Tongue (tissue), 3 donors: Measurements from ENCODE around the gene GVQW3. TPM values are rescaled to one million over a fixed set of nuclear protein-coding genes. Genes with fewer than 3 reads are reported as not detected.

Experiments
- DNase-seq: peaks from one replicate; pipeline ENCODE4 v3.0.0-alpha.2; 2015
- small RNA-seq: library from RNA; depleted of rRNA; stranded (forward); fragments of <200 nt; gene quantifications from one replicate; pipeline ENCODE3, GENCODE V24; 2014; ENCODE audit warnings: low replicate concordance
- total RNA-seq: library from RNA; depleted of rRNA; stranded (reverse); fragments of >200 nt; gene quantifications from one replicate; pipeline ENCODE4 v1.2.3, GENCODE V29; 2014

GVQW3 gene
- total RNA-seq, 1 donor from 2014 or later, result 3.8 TPM

GRCh38 chr11:76445121-76446084, 64.3 kb downstream of the GVQW3 start:
- peak; percentile 91 for DNase-seq

DNA sequence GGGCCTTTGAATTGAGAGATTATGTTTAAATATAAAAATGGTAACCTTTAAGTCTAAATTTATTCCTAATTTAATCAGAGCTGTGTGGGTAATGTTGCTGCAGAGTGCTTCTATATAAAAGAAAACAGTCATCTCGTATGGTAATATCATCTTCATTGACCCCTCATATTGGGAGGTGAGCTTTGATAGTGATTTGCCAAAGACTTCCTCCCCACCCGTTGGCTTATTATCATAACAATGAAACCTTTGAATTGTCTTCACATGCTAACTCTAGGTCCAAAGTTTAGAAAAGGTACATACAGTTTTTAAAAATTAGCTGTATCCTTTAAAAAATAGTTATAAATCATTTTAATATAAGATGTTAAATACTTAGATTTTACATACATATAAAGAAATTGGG, 67.4 kb downstream of the GVQW3 start:
- no peak for DNase-seq

- DNase-seq, result no peak
These were observed 72.1 kb downstream of the GVQW3 start for GRCh38 chr11:76453248-76453647.

DNA sequence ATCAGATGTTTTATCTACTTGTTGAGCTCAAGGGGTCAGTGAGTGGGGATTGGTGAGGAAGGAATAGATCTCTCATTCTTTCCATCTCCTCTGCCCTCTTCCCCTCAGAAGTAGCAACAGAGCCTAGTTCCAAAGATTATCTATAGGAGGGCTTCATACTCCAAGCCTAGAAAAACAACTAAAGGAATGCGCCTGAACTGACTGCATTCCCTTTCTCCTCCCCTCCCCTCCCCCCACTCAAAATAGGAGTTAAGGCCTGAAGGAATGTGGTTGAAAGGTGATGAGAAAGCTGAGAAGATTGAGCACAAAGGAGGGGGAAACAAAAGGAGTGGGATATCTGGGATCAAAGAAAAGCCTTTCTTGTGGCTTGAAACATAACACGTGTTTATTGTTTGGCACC, 74.2 kb downstream of the GVQW3 start:
- DNase-seq, result no peak

DNA sequence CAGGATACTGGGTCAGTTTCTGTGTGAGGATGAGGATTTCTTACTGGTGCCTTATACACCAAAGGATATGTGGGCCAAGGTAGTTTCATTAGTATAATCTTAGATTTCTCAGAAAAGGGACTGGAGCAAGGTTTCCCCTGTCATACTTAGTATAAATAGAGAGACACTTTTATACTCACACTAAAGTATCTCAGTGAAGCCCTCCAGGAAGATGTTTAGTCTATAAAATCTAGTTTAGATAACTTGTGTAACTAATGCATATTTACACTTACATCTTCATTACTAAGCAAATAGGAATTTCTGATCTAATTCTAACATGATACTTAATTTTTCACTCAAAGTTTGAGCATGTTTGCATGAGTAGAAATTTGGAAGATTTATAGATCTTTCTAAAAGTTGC, 74.8 kb downstream of the GVQW3 start:
- DNase-seq, result no peak

- no peak for DNase-seq
These were observed 75.4 kb downstream of the GVQW3 start for GRCh38 chr11:76456571-76456970.

Small RNA genes within 50 kb of the gene (small RNA-seq; reads per million reads assigned to genes)
- not detected for gene RF00019

Other genes starting within 250 kb of the GVQW3 start
- 28.0 TPM for gene WNT11, start 174.8 kb upstream of the GVQW3 start, total RNA-seq
- gene THAP12, start 191 bp upstream of the GVQW3 start, total RNA-seq, result 47.9 TPM
- 31.9 TPM for gene EMSY, start 63.7 kb downstream of the GVQW3 start, total RNA-seq